ENCODE results near the gene HHAT. TPM values are rescaled to one million over a fixed set of nuclear protein-coding genes. Genes with fewer than 3 reads are reported as not detected.

Gene HHAT
- polyA plus RNA-seq, 3 donors: 1.1 to 1.6 (median 1.5) TPM

DNA sequence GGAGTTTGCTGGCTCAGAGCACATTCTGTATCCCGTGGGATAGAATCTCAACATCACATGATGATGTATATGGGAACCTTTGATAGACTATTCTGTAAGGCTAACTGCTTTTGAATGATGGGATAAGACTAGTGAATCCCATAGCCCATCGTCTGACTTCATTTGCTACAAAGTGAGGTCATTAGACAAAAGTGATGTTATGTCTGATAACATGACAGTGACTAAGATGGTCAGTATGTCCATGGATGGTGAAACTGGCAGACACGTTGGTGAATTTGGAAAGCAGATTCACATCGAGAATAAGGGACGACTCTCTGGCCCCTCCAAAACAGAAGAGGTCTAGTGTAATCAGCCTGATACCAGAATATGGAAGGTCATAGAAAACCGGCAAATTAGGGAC is 108.4 kb downstream of the HHAT start:
- Histone ChIP-seq H3K4me1 (ENCODE audit: control insufficient read depth in 1 of 2, insufficient read depth in 2 of 2, low read length in 2 of 2) (no peaks in the 10 kb centered on the region), H3K4me3 (replicated peaks in 1 of 3; ENCODE audit: low read depth in 2 of 3, low read length in 3 of 3) (no peak overlapping the region), H3K36me3 (replicated peaks in 1 of 2; ENCODE audit: control insufficient read depth in 1 of 2, insufficient read depth in 2 of 2, low read length in 2 of 2) (no peaks in the 10 kb centered on the region), H3K9ac (ENCODE audit: insufficient read depth, low read length, poor library complexity, severe bottlenecking) (no peak overlapping the region), H4K20me1 (ENCODE audit: insufficient read depth, low read length) (no peaks in the 10 kb centered on the region), H3K79me2 (ENCODE audit: insufficient read depth, low read length) (no peaks in the 10 kb centered on the region), H2AFZ (ENCODE audit: insufficient read depth, low read depth, low read length, poor library complexity, severe bottlenecking) (no peak overlapping the region), H3K27me3 (ENCODE audit: control insufficient read depth in 2 of 2, insufficient read depth in 2 of 2, low read length in 2 of 2) (no peaks in the 10 kb centered on the region), H3K4me2 (replicated peaks; ENCODE audit: extremely low read depth, low read length, poor library complexity, severe bottlenecking) (no peak overlapping the region), H3K27ac (ENCODE audit: low read depth in 1 of 2, low read length in 2 of 2) (no peak overlapping the region), H3K9me3 (replicated peaks in 1 of 2; ENCODE audit: control insufficient read depth in 1 of 2, insufficient read depth in 1 of 2, low read length in 2 of 2) (no peaks in the 10 kb centered on the region)
- H3K36me3 Mint-ChIP-seq: no peaks in the 10 kb centered on the region
- H3K4me1 Mint-ChIP-seq: no peaks in the 10 kb centered on the region
- DNase-seq: no peak
- no peaks in the 10 kb centered on the region for H3K9me3 Mint-ChIP-seq
- TF ChIP-seq, protein P1, sequence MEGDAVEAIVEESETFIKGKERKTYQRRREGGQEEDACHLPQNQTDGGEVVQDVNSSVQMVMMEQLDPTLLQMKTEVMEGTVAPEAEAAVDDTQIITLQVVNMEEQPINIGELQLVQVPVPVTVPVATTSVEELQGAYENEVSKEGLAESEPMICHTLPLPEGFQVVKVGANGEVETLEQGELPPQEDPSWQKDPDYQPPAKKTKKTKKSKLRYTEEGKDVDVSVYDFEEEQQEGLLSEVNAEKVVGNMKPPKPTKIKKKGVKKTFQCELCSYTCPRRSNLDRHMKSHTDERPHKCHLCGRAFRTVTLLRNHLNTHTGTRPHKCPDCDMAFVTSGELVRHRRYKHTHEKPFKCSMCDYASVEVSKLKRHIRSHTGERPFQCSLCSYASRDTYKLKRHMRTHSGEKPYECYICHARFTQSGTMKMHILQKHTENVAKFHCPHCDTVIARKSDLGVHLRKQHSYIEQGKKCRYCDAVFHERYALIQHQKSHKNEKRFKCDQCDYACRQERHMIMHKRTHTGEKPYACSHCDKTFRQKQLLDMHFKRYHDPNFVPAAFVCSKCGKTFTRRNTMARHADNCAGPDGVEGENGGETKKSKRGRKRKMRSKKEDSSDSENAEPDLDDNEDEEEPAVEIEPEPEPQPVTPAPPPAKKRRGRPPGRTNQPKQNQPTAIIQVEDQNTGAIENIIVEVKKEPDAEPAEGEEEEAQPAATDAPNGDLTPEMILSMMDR (IDR thresholded peaks at IDR 0.05): no peak
- WGBS (ENCODE audit: insufficient coverage): 98% methylated on average over 4 of the region's 6 CpGs
- no peak overlapping the region for H3K4me3 Mint-ChIP-seq
- H3K27me3 Mint-ChIP-seq (ENCODE audit: low read depth in 3 of 3): no peaks in the 10 kb centered on the region
- H3K27ac Mint-ChIP-seq: no peak overlapping the region
- intact Hi-C loops (cut with micrococcal nuclease): no loop called here

DNA sequence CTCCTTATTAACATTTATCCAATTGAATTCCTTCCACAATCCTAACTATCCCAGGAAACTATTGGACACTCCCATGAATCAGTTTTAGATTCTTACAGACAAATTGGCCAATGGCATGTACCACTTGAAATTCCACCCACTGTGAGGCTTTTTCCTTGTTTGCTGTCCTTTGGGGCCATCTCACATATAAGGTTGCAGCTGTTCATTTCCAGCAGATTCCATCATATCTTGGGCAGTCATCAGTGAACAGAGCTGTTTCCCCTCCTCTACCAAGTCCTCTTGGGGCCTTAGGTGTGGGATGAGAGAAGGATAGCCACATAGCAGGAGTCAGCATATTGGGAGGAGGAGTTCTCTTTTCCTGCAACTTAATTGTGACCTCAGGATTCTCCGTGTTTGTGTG is 109.1 kb downstream of the HHAT start:
- no peaks in the 10 kb centered on the region for H3K9me3 Mint-ChIP-seq
- TF ChIP-seq, protein P1 (IDR thresholded peaks at IDR 0.05): no peak

More for the DNA sequence above, 109.1 kb downstream of the HHAT start:
- Mint-ChIP-seq H3K4me3 (no peak overlapping the region), H3K4me1 (no peaks in the 10 kb centered on the region), H3K36me3 (no peaks in the 10 kb centered on the region), H3K27ac (peak overlapping the region in 1 of 7 donors; percentile 31), H3K27me3 (ENCODE audit: low read depth in 3 of 3) (no peaks in the 10 kb centered on the region)
- H3K9ac ChIP-seq (ENCODE audit: insufficient read depth, low read length, poor library complexity, severe bottlenecking): no peak overlapping the region
- no peaks in the 10 kb centered on the region for H3K4me1 ChIP-seq (ENCODE audit: control insufficient read depth in 1 of 2, insufficient read depth in 2 of 2, low read length in 2 of 2)
- H3K4me2 ChIP-seq (replicated peaks; ENCODE audit: extremely low read depth, low read length, poor library complexity, severe bottlenecking): no peak overlapping the region
- intact Hi-C loops (cut with micrococcal nuclease): no loop called here
- DNase-seq: no peak
- H3K27me3 ChIP-seq (ENCODE audit: control insufficient read depth in 2 of 2, insufficient read depth in 2 of 2, low read length in 2 of 2): no peaks in the 10 kb centered on the region
- H4K20me1 ChIP-seq (ENCODE audit: insufficient read depth, low read length): no peaks in the 10 kb centered on the region
- H3K79me2 ChIP-seq (ENCODE audit: insufficient read depth, low read length): no peaks in the 10 kb centered on the region
- no peak overlapping the region for H3K4me3 ChIP-seq (replicated peaks in 1 of 3; ENCODE audit: low read depth in 2 of 3, low read length in 3 of 3)
- H3K9me3 ChIP-seq (replicated peaks in 1 of 2; ENCODE audit: control insufficient read depth in 1 of 2, insufficient read depth in 1 of 2, low read length in 2 of 2): no peaks in the 10 kb centered on the region
- H3K36me3 ChIP-seq (replicated peaks in 1 of 2; ENCODE audit: control insufficient read depth in 1 of 2, insufficient read depth in 2 of 2, low read length in 2 of 2): no peaks in the 10 kb centered on the region
- H2AFZ ChIP-seq (ENCODE audit: insufficient read depth, low read depth, low read length, poor library complexity, severe bottlenecking): no peak overlapping the region
- no peak overlapping the region for H3K27ac ChIP-seq (ENCODE audit: low read depth in 1 of 2, low read length in 2 of 2)
- WGBS (ENCODE audit: insufficient coverage): no CpG with 5 or more reads among the region's 1 CpG
